ENCODE data around the gene ABCA2.

DNA sequence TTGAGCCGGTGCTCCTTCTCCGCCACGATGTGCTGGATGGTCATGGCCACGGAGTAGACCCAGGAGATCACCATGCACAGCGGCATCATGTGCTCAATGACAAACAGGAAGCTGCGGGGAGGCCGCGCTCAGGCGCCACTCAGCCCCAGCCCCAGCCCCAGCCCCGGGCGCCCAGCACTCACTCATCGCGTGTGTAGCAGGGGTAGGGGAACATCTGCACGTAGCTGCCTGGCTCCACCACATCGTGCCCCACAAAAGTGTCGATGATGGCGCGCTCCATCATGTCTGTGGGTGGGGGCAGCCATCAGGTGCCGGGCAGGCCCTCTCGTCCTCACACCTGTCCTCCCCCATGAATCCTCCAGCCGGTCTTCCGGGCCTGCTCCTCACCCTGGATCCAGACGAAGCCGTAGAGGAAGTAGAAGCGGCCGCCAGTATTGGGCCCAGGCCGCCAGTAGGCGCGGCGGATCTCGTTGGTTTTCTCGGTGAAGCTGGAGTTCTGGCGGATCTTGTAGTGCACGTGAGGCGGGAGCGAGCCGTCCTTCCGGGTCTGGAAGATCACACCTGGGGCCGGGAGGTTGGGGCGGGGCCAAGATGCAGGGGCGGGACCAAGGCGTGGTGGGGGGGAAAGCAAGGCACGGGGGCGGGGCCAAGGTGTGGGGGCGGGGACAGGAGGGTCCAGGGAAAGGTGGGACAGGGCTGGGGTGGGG, 10.1 kb downstream of the ABCA2 start:
- TF ChIP-seq, protein P1, sequence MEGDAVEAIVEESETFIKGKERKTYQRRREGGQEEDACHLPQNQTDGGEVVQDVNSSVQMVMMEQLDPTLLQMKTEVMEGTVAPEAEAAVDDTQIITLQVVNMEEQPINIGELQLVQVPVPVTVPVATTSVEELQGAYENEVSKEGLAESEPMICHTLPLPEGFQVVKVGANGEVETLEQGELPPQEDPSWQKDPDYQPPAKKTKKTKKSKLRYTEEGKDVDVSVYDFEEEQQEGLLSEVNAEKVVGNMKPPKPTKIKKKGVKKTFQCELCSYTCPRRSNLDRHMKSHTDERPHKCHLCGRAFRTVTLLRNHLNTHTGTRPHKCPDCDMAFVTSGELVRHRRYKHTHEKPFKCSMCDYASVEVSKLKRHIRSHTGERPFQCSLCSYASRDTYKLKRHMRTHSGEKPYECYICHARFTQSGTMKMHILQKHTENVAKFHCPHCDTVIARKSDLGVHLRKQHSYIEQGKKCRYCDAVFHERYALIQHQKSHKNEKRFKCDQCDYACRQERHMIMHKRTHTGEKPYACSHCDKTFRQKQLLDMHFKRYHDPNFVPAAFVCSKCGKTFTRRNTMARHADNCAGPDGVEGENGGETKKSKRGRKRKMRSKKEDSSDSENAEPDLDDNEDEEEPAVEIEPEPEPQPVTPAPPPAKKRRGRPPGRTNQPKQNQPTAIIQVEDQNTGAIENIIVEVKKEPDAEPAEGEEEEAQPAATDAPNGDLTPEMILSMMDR (IDR thresholded peaks at IDR 0.05) = no peak
- no peak for TF ChIP-seq POLR2A (IDR thresholded peaks at IDR 0.05)
